HG03565 (cell line): ENCODE results near the gene RXFP4.
"Not testable (repeated sequence)": the region's sequence is repeated elsewhere in the genome, so short reads cannot be mapped to it uniquely, and the experiment has no call there.

Experiments
- ATAC-seq: cut with Tn5 transposase; IDR thresholded peaks from one replicate; pipeline ENCODE4 v1.9.1; 2021; ENCODE audit warnings: mild to moderate bottlenecking, moderate library complexity; ENCODE audit not compliant: unreplicated experiment

Gene RXFP4

GRCh38 chr1:155930725-155931124 is 10.7 kb upstream of the RXFP4 start:
- ATAC-seq = not testable (repeated sequence)

GRCh38 chr1:155931332-155932038 is 10.0 kb upstream of the RXFP4 start:
- no peak for ATAC-seq

- ATAC-seq = no peak
Measured at GRCh38 chr1:155932081-155932480, 9.4 kb upstream of the RXFP4 start.

GRCh38 chr1:155932487-155932886 is 9.0 kb upstream of the RXFP4 start:
- ATAC-seq = no peak

GRCh38 chr1:155933591-155934096 is 7.8 kb upstream of the RXFP4 start:
- ATAC-seq = no peak

- peak; percentile 74 for ATAC-seq
Measured at GRCh38 chr1:155934097-155934935, 7.1 kb upstream of the RXFP4 start, which contains the start of gene KHDC4. KHDC4 (minus strand) TSS chr1:155934413; CDS start chr1:155934373, 40 bp downstream.

- no peak for ATAC-seq
Measured at GRCh38 chr1:155934936-155935590, 6.4 kb upstream of the RXFP4 start.

GRCh38 chr1:155938220-155938627 is 3.2 kb upstream of the RXFP4 start:
- no peak for ATAC-seq

- no peak for ATAC-seq
Measured at GRCh38 chr1:155940482-155940992, 901 bp upstream of the RXFP4 start.

GRCh38 chr1:155941845-155942531 is 550 bp downstream of the RXFP4 start:
- ATAC-seq = no peak

GRCh38 chr1:155942578-155943141 is 1.2 kb downstream of the RXFP4 start:
- ATAC-seq = no peak

- no peak for ATAC-seq
Measured at GRCh38 chr1:155944444-155944799, 3.0 kb downstream of the RXFP4 start.

GRCh38 chr1:155946633-155947219 is 5.3 kb downstream of the RXFP4 start:
- ATAC-seq = peak; percentile 8

- ATAC-seq = no peak
Measured at GRCh38 chr1:155947292-155947691, 5.9 kb downstream of the RXFP4 start.

GRCh38 chr1:155947741-155948140 is 6.3 kb downstream of the RXFP4 start:
- no peak for ATAC-seq

- no peak for ATAC-seq
Measured at GRCh38 chr1:155950829-155951228, 9.4 kb downstream of the RXFP4 start.

- ATAC-seq = no peak
Measured at GRCh38 chr1:155951753-155952504, 10.5 kb downstream of the RXFP4 start.

GRCh38 chr1:155952505-155952890 is 11.1 kb downstream of the RXFP4 start:
- ATAC-seq = no peak

- no peak for ATAC-seq
Measured at GRCh38 chr1:155954645-155955044, 13.2 kb downstream of the RXFP4 start.
